NCI-H2196 treated with DMSO at 0.1 percent for 48 hours (cell line): ENCODE data around the gene SNRNP25.
"Not testable (repeated sequence)": the region's sequence is repeated elsewhere in the genome, so short reads cannot be mapped to it uniquely, and the experiment has no call there.

ENCODE experiments used
- DNase-seq: peaks from one replicate; lab custom pipeline; 2025; ENCODE audit not compliant: unreplicated experiment; lab: John Stamatoyannopoulos, UW

Gene SNRNP25

GRCh38 chr16:41439-42068 is 12.1 kb upstream of the SNRNP25 start:
- no peak for DNase-seq

GRCh38 chr16:42069-42457 is 11.6 kb upstream of the SNRNP25 start:
- DNase-seq: no peak

GRCh38 chr16:42691-43090 is 10.9 kb upstream of the SNRNP25 start:
- DNase-seq: no peak

- no peak for DNase-seq
Measured at GRCh38 chr16:43294-43693, 10.3 kb upstream of the SNRNP25 start.

- DNase-seq: no peak
Measured at GRCh38 chr16:44655-45054, 9.0 kb upstream of the SNRNP25 start.

GRCh38 chr16:45454-45853 is 8.2 kb upstream of the SNRNP25 start:
- no peak for DNase-seq

GRCh38 chr16:46510-46909 is 7.1 kb upstream of the SNRNP25 start:
- not testable (repeated sequence) for DNase-seq

GRCh38 chr16:47234-47633 is 6.4 kb upstream of the SNRNP25 start:
- DNase-seq: no peak

GRCh38 chr16:50769-51591 is 2.6 kb upstream of the SNRNP25 start:
- no peak for DNase-seq

- DNase-seq: no peak
Measured at GRCh38 chr16:54237-54581, 581 bp downstream of the SNRNP25 start.

- DNase-seq: no peak
Measured at GRCh38 chr16:55571-56136, 2.0 kb downstream of the SNRNP25 start.

GRCh38 chr16:56231-56927 is 2.8 kb downstream of the SNRNP25 start:
- DNase-seq: no peak

- DNase-seq: no peak
Measured at GRCh38 chr16:57711-58110, 4.1 kb downstream of the SNRNP25 start.

GRCh38 chr16:58491-59439 is 5.1 kb downstream of the SNRNP25 start:
- no peak for DNase-seq

GRCh38 chr16:59440-60059 is 5.9 kb downstream of the SNRNP25 start:
- no peak for DNase-seq

GRCh38 chr16:60166-60565 is 6.5 kb downstream of the SNRNP25 start:
- no peak for DNase-seq

- no peak for DNase-seq
Measured at GRCh38 chr16:60929-61878, 7.6 kb downstream of the SNRNP25 start.

GRCh38 chr16:61879-62281 is 8.3 kb downstream of the SNRNP25 start:
- DNase-seq: no peak

GRCh38 chr16:62283-62967 is 8.8 kb downstream of the SNRNP25 start:
- DNase-seq: no peak
